Lower leg skin (tissue), 4 donors: ENCODE results near the gene DCBLD1. TPM values are rescaled to one million over a fixed set of nuclear protein-coding genes. Genes with fewer than 3 reads are reported as not detected.
"Not testable (repeated sequence)": the region's sequence is repeated elsewhere in the genome, so short reads cannot be mapped to it uniquely, and the experiment has no call there.

ENCODE experiments used
- DNase-seq, 2 donors: peaks; one replicate each; pipeline ENCODE4 v3.0.0-alpha.2; 2019; ENCODE audit warnings: low spot score in 2 of 2
- H3K4me3 ChIP-seq: fragments of 200-600 bp; sonication (generic); 2 replicates; pipeline ENCODE4 v1.5.1; 2017; ENCODE audit warnings: mild to moderate bottlenecking, low read depth; ENCODE audit not compliant: poor library complexity, severe bottlenecking
- POLR2A ChIP-seq, 2 donors: fragments of 450-650 bp; IDR thresholded peaks; one replicate each; pipeline ENCODE4 v1.6.1; 2016 to 2017; ENCODE audit warnings: antibody characterized with exemption in 2 of 2, mild to moderate bottlenecking in 1 of 2, moderate library complexity in 1 of 2
- WGBS, 2 donors: methylation state at CpG; one replicate each; pipeline ENCODE4 v1.1.5; 2018; 5-methylcytosine and 5-hydroxymethylcytosine counted together
- intact Hi-C: fragments of 100-400 bp; cut with DNase I; formaldehyde crosslinking; loops from one replicate; pipeline ENCODE4 v1.15.0; 2023; ENCODE audit warnings: low total_unique reads
- total RNA-seq, 4 donors: library from RNA; depleted of rRNA; stranded (reverse); fragments of >200 nt; gene quantifications; one replicate each; pipeline ENCODE4 v1.1.0, GENCODE V29; 2016
- TF ChIP-seq, protein P1 (sequence below), 3 donors: fragments of 450-650 bp; IDR thresholded peaks; one replicate each; pipeline ENCODE4 v1.5.1; 2016; ENCODE audit warnings: antibody characterized with exemption in 3 of 3, mild to moderate bottlenecking in 3 of 3, moderate library complexity in 2 of 3

Gene DCBLD1
- total RNA-seq, 4 donors from 2014 or later = 2.4 to 8.0 (median 3.3) TPM

DNA sequence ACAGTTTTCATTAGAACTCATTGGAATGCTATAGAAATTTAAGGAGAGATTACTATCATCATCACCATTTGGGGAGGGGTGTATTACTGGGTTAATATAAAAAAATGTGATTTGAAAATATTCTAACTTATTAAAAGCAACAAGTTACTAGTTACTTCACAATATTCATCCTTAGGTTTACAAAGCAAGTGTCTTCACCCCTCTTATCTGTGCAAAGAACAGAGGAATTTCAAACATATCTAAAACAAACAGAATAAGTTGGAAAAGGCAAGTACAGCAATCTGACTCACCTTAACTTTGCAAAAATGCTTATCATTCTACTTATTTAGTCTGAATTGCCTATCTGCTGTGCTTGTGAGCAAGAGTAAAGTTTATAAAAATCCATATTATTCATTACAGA, 32.9 kb downstream of the DCBLD1 start:
- TF ChIP-seq, protein P1, sequence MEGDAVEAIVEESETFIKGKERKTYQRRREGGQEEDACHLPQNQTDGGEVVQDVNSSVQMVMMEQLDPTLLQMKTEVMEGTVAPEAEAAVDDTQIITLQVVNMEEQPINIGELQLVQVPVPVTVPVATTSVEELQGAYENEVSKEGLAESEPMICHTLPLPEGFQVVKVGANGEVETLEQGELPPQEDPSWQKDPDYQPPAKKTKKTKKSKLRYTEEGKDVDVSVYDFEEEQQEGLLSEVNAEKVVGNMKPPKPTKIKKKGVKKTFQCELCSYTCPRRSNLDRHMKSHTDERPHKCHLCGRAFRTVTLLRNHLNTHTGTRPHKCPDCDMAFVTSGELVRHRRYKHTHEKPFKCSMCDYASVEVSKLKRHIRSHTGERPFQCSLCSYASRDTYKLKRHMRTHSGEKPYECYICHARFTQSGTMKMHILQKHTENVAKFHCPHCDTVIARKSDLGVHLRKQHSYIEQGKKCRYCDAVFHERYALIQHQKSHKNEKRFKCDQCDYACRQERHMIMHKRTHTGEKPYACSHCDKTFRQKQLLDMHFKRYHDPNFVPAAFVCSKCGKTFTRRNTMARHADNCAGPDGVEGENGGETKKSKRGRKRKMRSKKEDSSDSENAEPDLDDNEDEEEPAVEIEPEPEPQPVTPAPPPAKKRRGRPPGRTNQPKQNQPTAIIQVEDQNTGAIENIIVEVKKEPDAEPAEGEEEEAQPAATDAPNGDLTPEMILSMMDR (IDR thresholded peaks at IDR 0.05) = no peak
- TF ChIP-seq POLR2A (IDR thresholded peaks at IDR 0.05) = no peak
- H3K4me3 ChIP-seq = no peak overlapping the region

DNA sequence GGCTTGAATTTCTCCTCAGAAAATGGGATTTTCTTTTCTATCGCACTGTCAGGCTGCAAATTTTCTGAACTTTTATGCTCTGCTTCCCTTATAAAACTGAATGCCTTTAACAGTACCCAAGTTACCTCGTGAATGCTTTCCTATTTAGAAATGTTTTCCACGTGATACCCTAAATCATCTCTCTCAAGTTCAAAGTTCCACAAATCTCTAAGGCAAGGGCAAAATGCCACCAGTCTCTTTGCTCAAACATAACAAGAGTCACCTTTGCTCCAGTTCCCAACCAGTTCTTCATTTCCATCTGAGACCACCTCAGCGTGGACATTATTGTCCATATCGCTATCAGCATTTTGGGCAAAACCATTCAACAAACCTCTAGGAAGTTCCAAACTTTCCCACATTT, 35.5 kb downstream of the DCBLD1 start:
- intact Hi-C loops = loop anchor here (1.0 kb wide), 1 partner anchor 34 kb away; no protein-coding TSS in a partner anchor
- not testable (repeated sequence) for DNase-seq, H3K4me3 ChIP-seq
- 94 to 96% methylated on average over 5 of the region's 5 CpGs for WGBS, 2 donors

More for the DNA sequence above, 32.9 kb downstream of the DCBLD1 start:
- no peak for DNase-seq
- intact Hi-C loops = no loop called here

DNA sequence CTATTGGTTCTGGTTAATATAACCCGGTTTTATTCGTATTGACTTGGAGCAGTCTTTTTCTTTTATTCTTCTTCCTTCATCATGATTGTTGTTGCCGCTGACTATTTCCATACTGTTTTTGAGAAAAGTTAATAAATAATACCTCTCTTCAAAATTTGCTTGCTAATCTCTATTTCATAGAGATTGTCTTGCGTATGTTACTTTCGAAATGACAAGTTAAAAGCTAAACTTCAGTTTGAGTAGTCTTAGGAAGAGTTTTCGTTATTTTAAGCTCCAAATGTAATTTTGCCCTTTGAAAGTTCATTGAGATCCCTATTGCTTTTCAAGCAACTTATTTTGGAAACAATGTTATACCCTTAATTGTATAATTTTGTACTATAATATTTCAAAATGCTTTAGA, 36.4 kb downstream of the DCBLD1 start:
- no peak overlapping the region for H3K4me3 ChIP-seq
- intact Hi-C loops = loop anchor here (1.0 kb wide), 1 partner anchor 33 kb away; no protein-coding TSS in a partner anchor
- TF ChIP-seq, protein P1 (IDR thresholded peaks at IDR 0.05) = no peak
- TF ChIP-seq POLR2A (IDR thresholded peaks at IDR 0.05) = no peak
- DNase-seq = no peak
- 95 to 98% methylated on average over 6 of the region's 6 CpGs for WGBS, 2 donors

DNA sequence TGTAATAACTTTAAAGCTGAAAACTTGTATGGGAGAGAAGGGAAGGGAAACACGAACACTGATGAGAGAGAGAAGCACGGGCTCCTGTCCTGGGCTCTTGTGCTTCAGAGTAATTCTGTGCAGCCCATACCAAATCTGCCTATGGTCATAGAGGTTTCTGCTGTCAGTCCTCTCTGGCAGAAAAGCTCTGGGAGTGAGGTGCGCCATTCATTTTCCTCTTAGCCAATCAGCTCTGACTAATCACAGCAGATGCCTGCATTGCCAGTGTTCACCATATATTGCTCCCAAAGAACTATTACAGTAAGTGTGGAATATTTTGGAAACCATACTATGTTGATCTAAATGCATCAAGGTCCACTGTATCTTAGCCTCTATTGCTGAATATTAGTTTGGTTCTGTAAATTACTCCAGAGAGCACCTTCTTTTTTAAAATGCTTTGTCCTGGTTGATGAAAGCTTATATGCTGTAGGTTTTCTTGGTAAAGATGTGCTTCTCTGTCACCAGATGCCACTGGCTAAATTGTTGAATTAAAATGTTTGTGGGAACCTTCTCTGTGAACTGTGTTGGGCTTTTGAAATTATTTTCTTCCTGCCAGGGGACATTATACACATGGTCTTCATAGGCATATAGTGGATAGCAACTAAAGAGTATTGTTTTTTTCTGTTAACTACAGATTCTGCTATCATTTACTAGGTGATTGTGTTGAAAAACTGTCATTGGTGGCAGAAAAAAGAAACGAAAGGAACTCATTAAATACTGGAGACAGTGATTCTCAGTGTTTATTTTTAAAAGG, 38.3 kb downstream of the DCBLD1 start:
- no peak for DNase-seq
- intact Hi-C loops = no loop called here
- TF ChIP-seq, protein P1 (IDR thresholded peaks at IDR 0.05) = no peak
- no peak for TF ChIP-seq POLR2A (IDR thresholded peaks at IDR 0.05)
- 89 to 91% methylated on average over 4 of the region's 4 CpGs for WGBS, 2 donors
- no peak overlapping the region for H3K4me3 ChIP-seq

DNA sequence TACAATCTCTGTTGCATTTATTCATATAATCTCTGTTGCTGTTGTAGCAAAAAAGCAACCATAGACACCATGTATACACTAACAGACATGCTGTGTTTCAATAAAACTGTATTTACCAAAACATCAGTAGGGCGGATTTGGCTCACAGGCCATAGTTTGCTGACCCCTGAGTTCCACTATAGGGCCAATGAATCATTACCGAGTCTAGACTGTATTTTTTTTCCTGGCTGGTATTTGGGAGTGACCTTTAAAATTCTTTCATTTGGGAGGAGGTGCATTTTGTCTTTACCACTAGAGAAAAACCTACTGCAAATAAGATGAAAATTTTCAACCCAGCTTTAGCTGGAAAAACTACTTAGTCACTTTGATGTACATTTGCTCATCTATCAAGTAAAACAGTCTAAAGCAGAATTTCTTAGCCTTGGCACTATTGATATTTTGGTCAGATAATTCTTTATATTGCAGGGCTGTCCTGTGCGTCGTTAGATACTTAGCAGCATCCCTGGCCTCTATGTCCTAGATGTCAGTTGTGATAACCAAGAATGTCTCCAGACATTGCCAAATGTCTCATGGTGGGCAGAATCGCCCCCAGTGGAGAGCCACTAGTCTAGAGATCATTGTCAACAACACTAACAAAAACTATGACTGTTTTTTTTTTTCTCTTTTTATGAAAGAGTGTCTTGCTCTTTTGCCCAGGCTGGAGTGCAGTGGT, 39.5 kb downstream of the DCBLD1 start:
- WGBS, 2 donors = 93 to 94% methylated on average over 5 of the region's 5 CpGs
- intact Hi-C loops = no loop called here
- TF ChIP-seq POLR2A (IDR thresholded peaks at IDR 0.05) = no peak
- TF ChIP-seq, protein P1 (IDR thresholded peaks at IDR 0.05) = no peak

DNA sequence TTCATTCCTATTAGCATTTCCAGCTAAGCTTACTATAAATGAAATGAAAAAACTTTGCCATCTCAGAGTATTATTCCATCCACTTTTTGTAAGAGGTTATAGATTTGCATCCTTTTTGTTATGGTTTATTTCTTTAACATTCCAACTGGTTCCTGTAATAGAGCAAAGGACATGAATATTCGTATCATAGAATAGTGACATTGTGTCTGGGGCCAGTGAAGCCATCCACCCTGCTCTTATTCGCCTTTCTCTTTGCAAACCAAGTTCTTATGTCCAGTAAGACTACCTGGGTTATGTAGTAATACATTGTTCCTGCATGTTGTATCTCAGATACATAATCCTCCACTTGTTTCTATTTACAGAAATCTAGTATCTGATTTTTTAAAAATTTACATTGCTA, 43.1 kb downstream of the DCBLD1 start:
- intact Hi-C loops = no loop called here
- no peak overlapping the region for H3K4me3 ChIP-seq
- TF ChIP-seq POLR2A (IDR thresholded peaks at IDR 0.05) = no peak
- TF ChIP-seq, protein P1 (IDR thresholded peaks at IDR 0.05) = no peak
- WGBS, 2 donors = 97 to 98% methylated on average over 2 of the region's 2 CpGs
- DNase-seq = no peak

More for the DNA sequence above, 39.5 kb downstream of the DCBLD1 start:
- H3K4me3 ChIP-seq = no peak overlapping the region
- DNase-seq = no peak
